GM12873 (cell line): ENCODE measurements around the gene TMEM240.

Source experiments
- TF ChIP-seq, protein P1 (sequence below): IDR thresholded peaks from 2 replicates; pipeline ENCODE4 v1.5.1; 2012; ENCODE audit warnings: low read depth, mild to moderate bottlenecking, moderate library complexity, low read length, control low read depth; ENCODE audit not compliant: insufficient read depth; ENCODE audit errors: missing control alignments

TMEM240 gene

DNA sequence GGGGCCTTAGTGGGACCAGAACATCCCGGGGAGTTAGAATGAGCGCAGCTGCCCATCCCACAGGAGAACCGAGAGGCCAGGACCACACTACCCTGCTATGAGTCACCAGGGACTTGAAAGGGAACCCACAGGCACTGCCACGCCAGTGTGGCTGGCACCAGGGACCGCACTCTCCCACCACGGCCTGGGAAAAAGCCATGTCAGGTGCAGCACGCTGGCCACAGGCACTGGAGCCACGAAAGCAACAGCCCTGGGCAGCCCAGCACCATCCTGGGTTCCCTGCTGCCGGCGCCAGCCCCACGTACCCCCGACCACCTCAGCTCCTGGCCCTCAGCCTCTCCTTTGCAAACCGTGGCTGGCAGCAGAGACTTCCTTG is 14.1 kb upstream of the TMEM240 start:
- TF ChIP-seq, protein P1, sequence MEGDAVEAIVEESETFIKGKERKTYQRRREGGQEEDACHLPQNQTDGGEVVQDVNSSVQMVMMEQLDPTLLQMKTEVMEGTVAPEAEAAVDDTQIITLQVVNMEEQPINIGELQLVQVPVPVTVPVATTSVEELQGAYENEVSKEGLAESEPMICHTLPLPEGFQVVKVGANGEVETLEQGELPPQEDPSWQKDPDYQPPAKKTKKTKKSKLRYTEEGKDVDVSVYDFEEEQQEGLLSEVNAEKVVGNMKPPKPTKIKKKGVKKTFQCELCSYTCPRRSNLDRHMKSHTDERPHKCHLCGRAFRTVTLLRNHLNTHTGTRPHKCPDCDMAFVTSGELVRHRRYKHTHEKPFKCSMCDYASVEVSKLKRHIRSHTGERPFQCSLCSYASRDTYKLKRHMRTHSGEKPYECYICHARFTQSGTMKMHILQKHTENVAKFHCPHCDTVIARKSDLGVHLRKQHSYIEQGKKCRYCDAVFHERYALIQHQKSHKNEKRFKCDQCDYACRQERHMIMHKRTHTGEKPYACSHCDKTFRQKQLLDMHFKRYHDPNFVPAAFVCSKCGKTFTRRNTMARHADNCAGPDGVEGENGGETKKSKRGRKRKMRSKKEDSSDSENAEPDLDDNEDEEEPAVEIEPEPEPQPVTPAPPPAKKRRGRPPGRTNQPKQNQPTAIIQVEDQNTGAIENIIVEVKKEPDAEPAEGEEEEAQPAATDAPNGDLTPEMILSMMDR, result no peak

DNA sequence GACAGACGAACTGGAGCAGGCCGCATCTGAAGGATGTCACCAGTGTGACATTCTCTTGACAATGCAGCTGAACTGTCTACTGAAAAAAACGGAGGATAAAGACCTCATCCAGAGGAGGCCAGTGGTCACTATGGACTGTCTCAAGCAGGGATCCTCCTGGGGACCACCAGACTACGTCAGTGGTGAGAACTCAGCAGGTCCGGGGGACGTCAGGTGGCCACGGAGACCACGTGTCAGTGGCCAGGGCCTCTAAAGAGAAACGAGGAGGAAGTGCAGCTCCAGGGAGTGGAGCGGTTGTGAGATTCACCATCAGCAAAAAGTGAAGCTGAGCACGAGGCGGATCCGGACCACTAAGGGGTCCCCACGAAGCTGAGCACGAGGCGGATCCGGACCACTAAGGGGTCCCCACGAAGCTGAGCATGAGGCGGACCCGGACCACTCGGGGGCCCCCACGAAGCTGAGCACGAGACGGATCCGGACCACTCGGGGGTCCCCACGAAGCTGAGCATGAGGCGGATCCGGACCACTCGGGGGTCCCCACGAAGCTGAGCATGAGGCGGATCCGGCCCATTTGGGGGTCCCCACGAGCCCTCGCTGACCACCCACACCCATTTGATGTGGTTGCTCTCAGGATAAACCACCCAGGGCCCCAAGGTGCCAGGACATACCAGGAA is 13.5 kb upstream of the TMEM240 start:
- TF ChIP-seq, protein P1, result no peak

DNA sequence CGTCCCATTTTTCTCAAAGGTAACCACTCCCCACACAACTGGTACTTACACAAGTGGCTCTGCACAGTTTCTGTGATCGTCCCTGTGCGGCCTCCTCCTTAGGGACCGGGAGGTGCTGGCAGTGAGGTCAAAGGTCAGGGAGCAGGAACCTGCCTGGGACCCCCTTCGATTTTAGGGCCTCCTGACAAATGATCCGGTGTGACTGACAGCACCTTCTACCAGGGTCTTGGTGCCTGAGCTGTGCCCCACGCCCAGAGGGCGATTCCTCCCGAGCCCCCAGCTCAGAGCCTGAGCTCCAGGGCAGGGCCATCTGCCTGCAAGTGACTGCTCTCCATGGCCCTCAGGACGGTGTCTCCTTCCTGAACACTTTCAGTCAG is 11.8 kb upstream of the TMEM240 start:
- TF ChIP-seq, protein P1, result no peak

DNA sequence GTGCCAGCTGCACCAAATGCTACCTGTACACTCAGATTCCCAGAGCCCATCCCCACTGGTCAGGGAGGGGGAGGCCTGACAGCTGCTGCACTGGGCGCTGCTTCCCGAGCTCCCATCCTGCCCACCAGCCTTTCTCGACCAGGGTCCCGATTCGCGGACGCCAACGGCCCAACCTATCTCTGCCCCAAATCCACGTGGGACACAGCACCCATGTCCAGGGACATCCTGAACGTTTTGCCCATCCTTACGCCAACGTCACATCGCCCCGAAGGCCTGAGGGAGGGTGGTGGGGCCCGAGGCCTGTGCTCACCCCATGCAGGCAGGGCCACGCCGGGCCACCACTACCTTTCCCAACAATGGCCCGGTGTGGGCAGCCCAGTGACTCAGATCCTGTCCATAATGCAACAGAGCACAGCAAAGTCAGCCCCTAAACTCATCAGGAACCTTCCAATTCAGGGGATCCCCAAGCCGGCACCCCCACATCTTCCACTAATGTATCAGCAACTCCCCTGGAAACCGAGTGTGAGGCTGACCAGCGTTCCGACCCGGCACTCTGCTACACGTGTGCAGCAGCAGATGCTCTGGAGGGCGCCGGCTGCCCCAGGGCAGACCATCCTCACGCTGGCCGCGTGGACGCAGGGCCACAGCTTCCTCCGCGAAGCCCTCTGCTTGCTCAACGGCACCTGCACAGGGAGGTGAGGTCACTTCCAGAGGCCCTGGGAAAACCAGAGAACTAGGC is 11.3 kb upstream of the TMEM240 start:
- TF ChIP-seq, protein P1, result no peak

DNA sequence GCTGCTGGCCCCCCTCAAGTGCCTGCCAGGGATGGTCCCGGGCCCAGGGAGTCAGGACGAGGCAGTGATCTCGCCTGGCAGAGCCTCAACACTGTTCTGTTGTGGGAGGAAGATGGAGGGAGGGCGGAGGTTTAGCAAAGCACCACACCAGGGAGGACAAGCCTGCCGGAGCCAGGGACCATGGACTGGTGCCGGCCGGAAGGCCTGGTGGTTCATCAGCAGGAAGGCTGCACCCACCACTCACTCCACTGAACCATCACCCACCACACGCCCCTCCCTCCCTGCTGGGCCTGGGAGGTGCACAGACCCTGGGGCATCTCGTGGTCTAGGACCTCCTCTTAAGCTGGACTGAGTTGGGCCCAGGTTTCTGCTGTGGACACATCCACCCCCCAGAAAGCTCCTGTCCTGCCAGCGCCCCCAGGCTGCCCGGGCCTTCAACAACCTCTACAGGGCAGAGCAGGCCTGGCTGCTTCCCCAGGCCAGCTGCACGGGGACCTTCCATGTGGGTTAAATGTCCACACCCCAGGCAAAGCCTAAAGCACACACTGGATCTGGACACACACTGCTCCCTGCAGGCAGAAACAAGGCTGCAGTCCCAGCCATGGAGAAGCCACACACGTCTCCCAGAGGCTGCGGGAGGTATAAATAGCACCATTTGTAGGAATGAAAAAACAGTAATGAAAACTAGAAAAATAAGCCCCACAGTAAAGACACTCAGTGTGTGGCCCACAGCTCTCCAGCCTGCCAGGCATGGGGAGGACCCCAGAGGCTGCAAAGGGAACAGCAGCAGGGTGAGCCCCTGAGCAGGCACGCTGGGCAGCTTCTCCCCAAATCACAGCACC is 10.4 kb upstream of the TMEM240 start:
- TF ChIP-seq, protein P1, result peak; percentile 40

DNA sequence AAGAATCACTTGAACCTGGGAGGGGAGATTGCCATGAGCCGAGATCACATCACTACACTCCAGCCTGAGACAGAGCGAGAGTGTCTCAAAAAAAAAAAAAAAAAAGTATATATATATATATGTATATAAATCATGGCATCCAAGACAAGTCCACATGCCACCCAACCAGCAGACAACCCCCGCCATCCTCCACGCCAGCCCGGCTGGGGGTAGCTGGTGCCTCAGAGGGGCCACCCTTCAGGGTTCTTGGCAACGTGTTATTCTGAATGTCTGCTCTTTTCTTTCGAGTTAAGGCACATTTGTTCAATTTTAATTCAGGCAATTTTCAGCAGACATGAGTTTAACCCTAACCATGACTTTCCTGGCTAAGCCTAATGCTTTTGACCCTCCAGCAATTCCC is 9.7 kb upstream of the TMEM240 start:
- TF ChIP-seq, protein P1, result no peak

DNA sequence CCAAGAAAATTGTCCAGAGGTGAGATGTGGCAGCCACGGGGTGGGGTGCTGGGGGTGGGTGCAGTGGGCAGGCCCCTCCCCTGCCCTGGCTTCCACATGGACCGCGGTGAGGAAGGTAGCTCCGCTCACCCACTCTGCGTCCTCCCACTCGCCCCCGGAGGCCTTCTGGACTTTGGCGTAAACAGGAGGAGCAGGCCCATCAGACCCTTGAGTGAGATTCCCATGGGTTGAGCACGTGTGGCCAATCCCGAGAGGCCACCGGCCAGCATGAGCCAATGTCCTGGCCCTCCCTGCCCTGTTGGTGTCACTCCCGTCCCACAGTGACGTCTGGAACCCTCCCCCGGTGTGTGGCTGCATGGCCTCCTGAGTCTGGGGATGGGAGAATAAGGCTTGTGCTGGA is 8.2 kb upstream of the TMEM240 start:
- TF ChIP-seq, protein P1, result no peak
